NCI-H2171 (cell line): ENCODE data around the gene SBF2.
"Not testable (repeated sequence)": the region's sequence is repeated elsewhere in the genome, so short reads cannot be mapped to it uniquely, and the experiment has no call there.

Experiments
- DNase-seq: peaks from one replicate; lab custom pipeline; 2025; lab: John Stamatoyannopoulos, UW

The SBF2 gene

GRCh38 chr11:9952511-9953196, 341.4 kb downstream of the SBF2 start:
- DNase-seq: no peak

GRCh38 chr11:9951807-9952206, 342.2 kb downstream of the SBF2 start:
- DNase-seq: no peak

DNA sequence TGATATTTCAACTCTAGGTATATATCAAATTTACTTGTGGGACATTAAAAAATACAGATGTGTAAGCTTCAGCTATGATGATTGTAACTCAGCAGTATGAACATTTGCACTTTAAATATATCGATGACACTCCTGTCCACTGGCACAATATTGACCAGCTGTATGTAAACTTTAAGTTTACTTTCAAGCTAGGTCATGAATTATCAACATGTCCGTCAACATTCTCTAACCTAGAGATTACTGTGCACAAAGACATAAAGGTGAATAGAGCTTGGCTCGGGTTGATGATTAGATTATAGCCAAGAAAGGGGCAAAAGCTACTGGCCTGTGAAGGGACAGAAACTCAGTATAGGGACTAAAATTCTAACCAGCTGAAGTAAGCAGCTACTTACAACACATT, 343.6 kb downstream of the SBF2 start:
- DNase-seq: no peak

GRCh38 chr11:9947231-9947864, 346.7 kb downstream of the SBF2 start:
- DNase-seq: no peak

- DNase-seq: not testable (repeated sequence)
These were observed 348.3 kb downstream of the SBF2 start for GRCh38 chr11:9945680-9946079.

- no peak for DNase-seq
These were observed 350.5 kb downstream of the SBF2 start for GRCh38 chr11:9943386-9944110.

GRCh38 chr11:9941991-9942390, 352.0 kb downstream of the SBF2 start:
- no peak for DNase-seq

DNA sequence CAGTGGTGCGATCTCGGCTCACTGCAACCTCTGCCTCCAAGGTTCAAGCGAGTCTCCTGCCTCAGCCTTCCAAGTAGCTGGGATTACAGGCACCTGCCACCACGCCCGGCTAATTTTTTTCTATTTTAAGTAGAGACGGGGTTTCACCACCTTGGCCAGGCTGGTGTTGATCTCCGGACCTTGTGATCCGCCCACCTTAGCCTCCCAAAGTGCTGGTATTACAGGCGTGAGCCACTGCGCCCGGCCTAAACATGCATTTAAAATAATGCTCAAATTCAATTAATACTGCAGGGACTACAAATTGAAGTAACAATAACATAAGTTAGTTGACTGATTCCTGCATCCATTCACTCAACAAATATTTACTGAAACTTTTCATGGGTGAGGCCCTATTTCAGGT, 354.9 kb downstream of the SBF2 start:
- DNase-seq: not testable (repeated sequence)

- no peak for DNase-seq
These were observed 357.3 kb downstream of the SBF2 start for GRCh38 chr11:9936754-9937153.

GRCh38 chr11:9932843-9933242, 361.2 kb downstream of the SBF2 start:
- DNase-seq: not testable (repeated sequence)

GRCh38 chr11:9930562-9931331, 363.3 kb downstream of the SBF2 start:
- DNase-seq: not testable (repeated sequence)

DNA sequence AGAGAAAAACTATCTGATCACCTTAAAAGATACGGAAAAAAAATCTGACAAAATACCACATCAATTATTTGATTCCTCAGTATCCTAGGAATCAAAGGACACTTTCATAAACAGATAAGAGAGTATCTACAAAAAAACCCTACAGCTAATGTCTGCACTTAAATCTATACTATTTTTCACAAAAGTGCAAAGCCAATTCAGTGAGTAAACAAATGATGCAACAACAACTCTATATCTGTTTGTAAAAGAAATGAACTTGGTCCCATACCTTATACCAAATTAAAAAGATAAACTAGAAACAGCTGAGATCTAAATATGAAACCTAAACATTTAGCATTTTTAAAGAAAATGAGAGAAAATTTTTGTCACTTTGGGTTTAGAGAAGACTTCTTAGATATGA, 366.3 kb downstream of the SBF2 start:
- no peak for DNase-seq

GRCh38 chr11:9923280-9923679, 370.7 kb downstream of the SBF2 start:
- no peak for DNase-seq

- DNase-seq: no peak
These were observed 371.2 kb downstream of the SBF2 start for GRCh38 chr11:9922806-9923205.

DNA sequence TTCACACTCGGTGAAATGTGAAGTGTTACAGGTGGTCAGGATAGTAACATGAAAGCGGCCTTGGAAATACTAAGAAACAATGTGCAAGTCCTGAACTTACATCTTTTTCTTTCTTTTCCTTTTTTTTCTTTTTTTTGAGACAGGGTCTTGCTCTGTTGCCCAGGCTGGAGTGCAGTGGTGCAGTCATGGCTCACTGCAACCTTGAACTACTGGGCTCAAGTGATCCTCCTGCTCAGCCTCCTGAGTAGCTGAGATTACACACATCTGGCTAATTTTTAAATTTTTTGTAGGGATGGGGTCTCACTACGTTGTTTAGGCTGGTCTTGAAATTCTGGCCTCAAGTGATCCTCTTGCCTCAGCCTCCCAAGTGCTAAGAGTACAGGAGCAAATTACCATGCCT, 377.5 kb downstream of the SBF2 start:
- DNase-seq: no peak

DNA sequence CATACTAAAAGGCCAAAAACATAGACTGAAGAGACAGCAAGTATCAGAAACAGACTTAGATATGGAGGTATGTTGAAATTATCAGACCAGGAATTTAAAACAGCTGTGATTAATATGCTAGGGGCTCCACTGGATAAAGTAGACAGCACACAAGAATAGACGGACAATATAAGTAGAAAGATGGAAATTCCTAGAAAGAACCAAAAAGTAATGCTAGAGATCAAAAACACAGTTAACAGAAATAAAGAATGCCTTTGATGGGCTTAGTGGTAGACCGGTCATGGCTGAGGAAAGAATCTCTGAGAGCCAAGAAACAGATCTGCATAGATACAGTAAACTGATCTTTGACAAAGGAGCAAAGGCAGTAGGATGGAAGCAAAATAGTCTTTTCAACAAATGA, 380.0 kb downstream of the SBF2 start:
- no peak for DNase-seq

- DNase-seq: no peak
These were observed 387.8 kb downstream of the SBF2 start for GRCh38 chr11:9905960-9906791.

DNA sequence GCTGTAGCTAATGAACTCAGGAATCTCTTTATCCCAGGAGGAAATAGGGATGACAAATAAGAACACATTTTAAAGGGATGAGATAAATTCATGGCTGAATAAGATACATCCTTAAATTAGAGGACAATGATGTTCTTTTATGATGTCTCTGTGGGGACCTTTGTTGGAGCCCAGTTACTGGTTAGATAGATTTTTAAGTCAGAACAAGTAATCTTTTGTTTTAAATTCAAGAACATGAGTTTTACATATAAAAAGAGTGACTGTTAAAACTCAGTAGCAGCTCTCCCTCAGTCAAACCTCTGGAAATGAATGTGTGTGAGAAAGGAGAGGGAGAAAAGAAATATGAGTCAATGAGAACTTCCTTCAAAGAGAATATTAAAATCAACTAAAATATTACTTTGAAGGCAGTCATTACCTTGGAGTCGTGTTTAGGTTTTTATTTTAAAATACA, 388.5 kb downstream of the SBF2 start:
- DNase-seq: no peak

DNA sequence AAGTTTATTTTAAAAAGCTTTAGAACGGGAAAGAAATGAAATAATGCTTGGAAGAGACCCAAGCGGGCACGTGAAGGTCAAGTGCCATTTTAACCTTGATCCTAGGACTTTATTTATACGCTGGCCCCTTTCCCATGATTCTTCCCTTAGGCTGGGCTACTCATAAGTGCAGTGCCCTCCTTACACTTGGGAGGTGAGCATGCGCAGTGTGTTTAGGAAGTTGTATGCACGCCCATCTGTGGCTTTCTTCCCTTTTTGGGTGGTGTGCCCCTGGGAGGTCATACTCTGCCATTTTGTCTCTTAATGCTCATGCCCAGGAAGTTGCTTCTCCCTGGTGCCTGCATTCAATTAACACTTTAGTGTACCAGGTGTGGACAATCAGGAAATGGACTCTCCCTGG, 390.4 kb downstream of the SBF2 start:
- no peak for DNase-seq

- no peak for DNase-seq
These were observed 392.1 kb downstream of the SBF2 start for GRCh38 chr11:9901943-9902342.

DNA sequence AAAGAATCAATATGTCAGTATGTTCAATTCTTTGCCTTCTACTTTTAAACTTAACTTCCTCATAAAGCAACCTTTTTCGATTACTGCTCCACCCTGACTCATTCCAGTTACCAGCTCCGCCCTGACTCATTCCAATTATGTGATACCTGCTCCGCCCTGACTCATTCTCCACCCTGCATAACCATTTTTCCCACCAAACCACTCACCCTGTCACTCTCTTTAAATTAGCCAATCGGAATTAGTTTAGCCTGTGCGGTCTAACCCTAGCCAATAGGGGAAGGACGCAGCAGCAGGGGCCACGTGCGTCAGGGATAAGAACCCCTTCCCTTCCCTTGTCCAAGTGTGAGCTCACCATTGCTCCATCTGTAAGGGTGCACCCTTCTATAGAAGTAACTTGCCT, 393.8 kb downstream of the SBF2 start:
- not testable (repeated sequence) for DNase-seq
